ENCODE results near the gene WWOX.
A peak's percentile ranks its signal among the peaks of the same experiment; 100 is the strongest.

WWOX gene

GRCh38 chr16:78235168-78235800 lies 135.8 kb downstream of the WWOX start:
- DNase-seq, result peak; percentile 72

DNA sequence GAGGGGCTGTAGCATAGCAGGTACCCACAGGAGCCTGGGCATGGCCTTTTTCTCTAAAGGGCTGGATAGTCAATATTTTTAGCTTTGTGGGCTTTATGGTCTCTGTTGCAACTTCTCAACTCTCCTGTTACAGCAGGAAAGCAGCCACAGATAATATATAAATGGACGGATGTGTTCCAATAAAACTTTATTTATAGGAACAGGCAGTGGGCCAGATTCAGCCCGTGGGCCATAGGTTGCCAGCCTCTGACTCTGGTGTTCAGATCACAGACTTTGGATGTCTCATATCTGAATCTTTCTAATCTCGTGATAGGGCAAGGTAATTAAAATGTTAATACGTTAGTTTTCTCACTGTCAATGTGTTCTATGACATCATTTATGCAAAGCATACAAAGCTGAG lies 136.4 kb downstream of the WWOX start:
- no peak for DNase-seq

GRCh38 chr16:78237841-78238240 lies 138.4 kb downstream of the WWOX start:
- DNase-seq, result no peak

- no peak for DNase-seq
Measured at GRCh38 chr16:78240459-78241222, 141.2 kb downstream of the WWOX start.

- no peak for DNase-seq
Measured at GRCh38 chr16:78242239-78242630, 142.8 kb downstream of the WWOX start.

GRCh38 chr16:78244131-78244895 lies 144.9 kb downstream of the WWOX start:
- no peak for DNase-seq

- DNase-seq, result no peak
Measured at GRCh38 chr16:78246559-78246958, 147.1 kb downstream of the WWOX start.

DNA sequence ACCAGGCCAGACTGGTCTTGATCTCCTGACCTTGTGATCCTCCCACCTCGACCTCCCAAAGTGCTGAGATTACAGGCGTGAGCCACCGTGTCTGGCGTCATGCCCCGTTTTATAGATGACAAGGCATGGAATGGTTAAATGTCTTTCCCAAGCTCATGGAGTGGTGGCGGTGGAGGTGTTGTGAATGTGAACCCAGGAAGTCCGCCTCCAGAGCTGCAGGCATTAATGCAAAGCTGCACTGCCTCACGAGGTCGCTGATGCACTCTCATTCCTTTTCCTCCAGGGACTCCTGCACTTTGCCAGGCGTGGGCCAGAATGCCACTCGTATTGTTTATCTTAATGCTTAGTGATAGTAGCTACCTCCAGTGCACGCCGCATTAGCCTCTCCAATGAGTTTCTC lies 149.6 kb downstream of the WWOX start:
- peak; percentile 74 for DNase-seq

DNA sequence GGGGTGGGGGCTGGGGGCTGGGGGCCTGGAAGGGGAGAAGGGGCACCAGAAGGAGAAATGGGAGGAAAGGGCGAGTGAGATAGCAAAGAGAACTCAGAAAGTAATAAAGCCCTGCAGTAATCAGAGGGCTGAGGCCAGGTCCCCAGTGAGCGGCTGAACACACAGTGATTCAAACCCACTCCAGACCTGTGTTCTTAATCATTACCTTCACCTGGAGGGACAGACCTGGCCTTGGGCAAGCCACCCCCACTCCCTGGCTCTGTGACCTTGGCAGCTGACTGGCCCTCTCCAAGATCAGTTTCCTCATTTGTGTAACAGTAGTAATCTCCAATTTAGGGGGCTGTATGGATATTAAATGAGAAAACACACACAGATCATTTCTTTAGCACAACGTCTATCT lies 150.4 kb downstream of the WWOX start:
- DNase-seq, result no peak

GRCh38 chr16:78251115-78251514 lies 151.7 kb downstream of the WWOX start:
- DNase-seq, result no peak

DNA sequence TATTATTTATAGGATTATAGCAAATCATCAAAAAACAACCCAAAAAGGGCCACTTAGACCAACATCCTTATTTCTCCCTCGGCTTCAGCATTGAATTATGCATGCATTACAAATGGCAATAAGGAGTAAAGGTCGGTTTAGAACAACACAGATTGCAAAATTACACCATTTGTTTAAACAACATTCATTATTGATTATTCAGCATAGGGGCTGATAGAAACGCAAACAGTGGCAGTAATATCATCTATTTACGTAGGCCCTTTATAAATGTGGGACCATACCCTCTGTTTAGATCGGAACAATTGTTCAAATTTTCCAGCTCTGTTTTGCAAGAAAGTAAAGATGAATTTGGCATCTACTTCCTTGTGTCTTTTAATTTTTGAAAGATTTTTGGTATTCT lies 153.3 kb downstream of the WWOX start:
- DNase-seq, result no peak

DNA sequence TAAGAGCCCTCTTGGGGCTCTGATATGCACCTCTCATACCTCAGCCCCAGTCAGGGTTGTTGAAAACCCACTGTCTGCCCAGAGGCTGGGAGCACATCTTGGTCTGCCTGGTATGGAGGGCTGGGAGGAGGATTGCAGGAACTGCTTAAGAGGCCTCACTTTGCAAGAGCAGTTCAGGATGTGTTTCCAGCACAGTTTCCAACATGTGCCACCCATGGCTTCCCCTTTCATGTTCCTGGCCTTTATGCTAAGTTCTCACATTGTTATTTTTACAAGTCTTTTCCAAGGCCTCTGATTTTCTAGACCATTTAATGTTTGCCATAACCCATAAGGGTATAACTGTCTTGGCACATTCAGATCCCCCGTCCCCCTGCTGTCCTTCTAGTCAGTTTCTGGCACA lies 155.4 kb downstream of the WWOX start:
- DNase-seq, result no peak

DNA sequence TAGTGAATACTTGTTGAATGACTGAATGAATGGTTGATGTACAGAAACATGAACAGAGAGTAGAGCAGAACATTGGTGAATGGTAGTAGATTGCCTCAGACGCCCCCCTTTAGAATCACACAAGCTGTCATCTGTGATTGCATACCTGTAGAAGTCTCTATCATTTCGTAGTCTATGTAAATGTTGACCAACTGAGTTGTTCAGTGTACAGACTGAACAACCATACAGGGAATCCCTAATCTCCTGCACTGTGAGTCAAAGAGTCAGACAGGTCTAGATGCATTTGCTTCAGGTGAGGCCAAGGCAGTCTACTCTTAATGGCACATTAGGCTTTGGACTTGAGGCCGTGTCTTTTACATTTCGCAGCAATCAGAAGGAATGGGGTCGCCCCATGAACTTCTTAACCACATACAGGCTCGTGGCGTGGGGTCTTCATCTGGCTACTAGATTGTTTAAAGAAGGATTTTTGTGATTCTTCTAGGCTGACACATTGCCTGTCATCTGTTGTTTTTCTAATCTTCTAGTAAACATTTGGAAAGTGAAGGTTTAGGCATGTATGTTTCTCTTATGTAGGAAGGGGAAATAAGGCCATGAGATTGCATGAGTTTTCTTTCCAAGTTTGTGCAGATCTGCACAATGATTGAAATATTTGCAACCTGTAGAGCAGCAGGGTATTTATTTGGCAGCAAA lies 157.4 kb downstream of the WWOX start:
- no peak for DNase-seq

DNA sequence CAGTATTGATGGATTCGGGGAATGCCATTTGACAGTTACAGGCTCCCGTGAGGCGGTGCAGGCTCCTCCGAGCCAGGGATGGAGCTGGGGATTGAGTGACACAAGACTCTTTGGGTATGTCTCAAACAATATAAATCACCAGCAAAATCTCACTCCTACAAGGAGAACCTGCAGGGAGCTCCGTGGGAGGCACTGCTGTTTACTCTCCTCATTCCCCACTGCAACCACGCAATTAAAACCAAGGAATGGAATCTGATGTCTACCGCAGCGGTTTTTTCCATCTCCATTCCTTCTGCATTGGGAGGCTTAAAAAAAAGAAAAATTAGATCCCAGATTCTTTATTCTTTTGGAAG lies 157.9 kb downstream of the WWOX start:
- no peak for DNase-seq

- DNase-seq, result no peak
Measured at GRCh38 chr16:78258375-78259065, 159.1 kb downstream of the WWOX start.

- no peak for DNase-seq
Measured at GRCh38 chr16:78259873-78260272, 160.4 kb downstream of the WWOX start.

DNA sequence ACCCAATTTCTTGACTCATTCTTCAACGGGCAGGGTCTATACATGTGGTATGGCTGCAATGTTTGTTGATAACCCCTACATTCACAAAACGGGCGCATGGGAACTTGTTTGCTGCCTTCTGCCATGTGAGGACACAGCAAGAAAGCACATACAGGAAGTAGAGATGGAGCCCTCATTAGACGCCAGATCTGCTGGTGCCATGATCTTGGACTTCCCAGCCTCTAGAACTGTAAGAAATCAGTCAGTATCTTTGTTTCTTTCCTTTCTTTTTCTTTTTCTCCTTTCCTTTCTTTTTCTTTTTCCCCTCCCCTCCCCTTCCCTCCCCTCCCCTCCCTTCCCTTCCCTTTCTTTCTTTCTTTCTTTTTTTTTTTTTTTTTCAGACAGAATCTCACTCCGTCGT lies 165.2 kb downstream of the WWOX start:
- no peak for DNase-seq

GRCh38 chr16:78269256-78269655 lies 169.8 kb downstream of the WWOX start:
- no peak for DNase-seq

- no peak for DNase-seq
Measured at GRCh38 chr16:78271981-78272380, 172.5 kb downstream of the WWOX start.

DNA sequence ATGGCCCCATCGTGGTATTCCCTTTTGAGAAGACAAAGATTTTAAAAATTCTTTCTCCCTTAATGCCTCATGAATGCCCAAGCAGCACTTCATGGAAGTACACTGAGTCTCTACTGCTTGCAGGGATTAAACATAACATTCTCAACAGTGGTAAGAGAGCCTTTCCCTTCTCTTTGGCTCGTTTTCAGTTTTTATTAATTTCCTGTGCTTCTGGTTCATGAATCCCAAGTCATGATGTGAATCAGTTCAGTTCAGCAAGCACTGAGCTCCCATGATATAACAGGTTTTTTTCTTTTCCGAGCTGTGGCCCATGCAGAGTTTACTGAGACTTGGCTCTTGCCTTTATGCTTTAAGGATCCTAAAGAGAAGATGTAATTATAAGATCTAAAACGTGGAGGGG lies 175.3 kb downstream of the WWOX start:
- DNase-seq, result no peak

DNA sequence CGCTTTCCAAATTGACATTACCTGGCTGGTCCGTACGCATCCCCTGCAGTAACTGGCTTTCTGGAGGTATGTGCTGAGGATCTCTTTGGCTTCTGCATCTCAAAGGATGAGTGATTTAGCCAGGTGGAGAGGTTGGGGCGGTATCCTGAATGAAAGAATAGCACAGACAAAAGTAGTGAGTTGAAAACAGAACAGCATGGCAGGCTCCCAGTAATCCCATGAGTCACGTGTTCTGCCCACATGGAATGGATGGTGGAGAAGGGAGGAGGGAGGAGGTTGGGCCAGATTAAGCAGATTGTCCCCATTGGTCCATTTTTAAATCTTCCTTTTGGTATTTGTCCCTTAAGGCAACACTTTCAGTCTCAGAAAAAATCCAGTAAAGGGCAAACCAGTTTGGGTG lies 176.0 kb downstream of the WWOX start:
- no peak for DNase-seq

DNA sequence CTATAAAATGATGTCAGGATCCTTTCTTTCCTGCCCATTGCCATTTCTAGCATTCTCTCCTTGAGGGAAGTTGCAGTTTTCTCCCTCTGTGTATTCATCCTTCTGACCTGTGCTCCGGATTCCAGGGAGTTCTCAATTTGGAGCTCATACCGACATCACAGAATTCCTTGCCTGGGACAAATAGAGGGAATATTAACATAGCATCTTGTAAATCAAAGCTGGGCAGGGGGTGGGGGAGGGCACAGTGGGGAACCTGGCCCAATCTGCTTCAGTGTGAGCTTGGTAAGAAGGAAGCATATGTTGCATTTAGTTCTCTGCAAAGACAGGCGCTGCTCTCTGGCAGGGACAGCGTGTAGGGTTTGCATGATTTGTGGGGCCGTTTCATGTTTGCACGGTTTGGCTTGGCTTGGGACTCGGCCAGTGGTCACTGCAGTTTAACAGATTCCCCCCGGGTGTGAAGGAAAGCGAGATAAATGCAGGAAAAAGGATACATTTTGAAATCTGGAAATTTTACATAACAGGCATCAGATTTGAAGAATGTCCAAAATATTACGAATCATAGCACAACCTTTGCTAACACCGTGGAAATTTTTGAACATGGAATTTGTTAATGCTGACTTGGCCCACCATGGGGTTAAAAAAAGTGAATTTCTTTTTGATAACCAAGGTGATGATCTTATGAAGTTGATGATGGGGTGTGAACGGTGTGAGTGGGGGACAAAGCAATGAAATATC lies 178.0 kb downstream of the WWOX start:
- no peak for DNase-seq

Data from NCI-H1436 (cell line).